Body of pancreas (tissue), 4 donors: ENCODE data around the gene EPHB1.

Experiments used
- CTCF ChIP-seq, 7 experiments: fragments of 450-650 bp in 4 of 7; fragments of 200-600 bp in 3 of 7; sonication (generic) in 3 of 7; IDR thresholded peaks; one replicate each; pipeline ENCODE4 v1.5.1; 2016 to 2019; ENCODE audit warnings: antibody characterized with exemption in 7 of 7
- POLR2A ChIP-seq, 3 donors: fragments of 450-650 bp; IDR thresholded peaks; one replicate each; pipeline ENCODE4 v1.6.1; 2016; ENCODE audit warnings: antibody characterized with exemption in 3 of 3, mild to moderate bottlenecking in 2 of 3

GRCh38 chr3:135000465-135000864 lies 205.4 kb downstream of the EPHB1 start:
- no peak for TF ChIP-seq CTCF (IDR thresholded peaks at IDR 0.05)
- TF ChIP-seq POLR2A (IDR thresholded peaks at IDR 0.05) = no peak
